K562 (cell line): ENCODE results near the gene MAEL. TPM values are rescaled to one million over a fixed set of nuclear protein-coding genes. Genes with fewer than 3 reads are reported as not detected.

Experiments used
- CREB1 ChIP-seq, 2 experiments: sonication (generic) in 1 of 2; formaldehyde crosslinking in 1 of 2; IDR thresholded peaks; 2 replicates each; pipeline versions ENCODE4 v1.6.1 to v1.8.0; 2012 to 2022; ENCODE audit warnings: inconsistent platforms in 1 of 2, mild to moderate bottlenecking in 1 of 2, missing genetic modification reagents in 1 of 2, moderate library complexity in 1 of 2
- RFX5 ChIP-seq: IDR thresholded peaks from 2 replicates; pipeline ENCODE4 v1.6.1; 2011; ENCODE audit warnings: low read depth, mild to moderate bottlenecking, improper control_type of control experiment, low read length
- YY1 ChIP-seq, 3 experiments: IDR thresholded peaks; 2 replicates each; pipeline ENCODE4 v1.6.1; 2011; ENCODE audit warnings: low read length in 2 of 3, mild to moderate bottlenecking in 2 of 3, moderate library complexity in 2 of 3, borderline replicate concordance in 1 of 3, control low read depth in 1 of 3, low read depth in 1 of 3; ENCODE audit not compliant: insufficient read depth in 3 of 3, insufficient replicate concordance in 2 of 3, control insufficient read depth in 1 of 3, insufficient read length in 1 of 3; ENCODE audit errors: extremely low read depth in 1 of 3
- polyA plus RNA-seq, 8 experiments: library from polyadenylated mRNA; depleted of rRNA in 4 of 8; stranded (reverse) in 5 of 8; unstranded in 3 of 8; fragments of >200 nt; fragmentation: Nextera tagmentation in 2 of 8; fragmentation: Illumina TruSeq in 1 of 8; extraction: Ambion mirVana in 2 of 8; extraction: Trizol in 1 of 8; gene quantifications; 2 replicates each; pipeline versions ENCODE4 v1.2.1 to v1.2.3, GENCODE V29; 2011 to 2014; ENCODE audit warnings: inconsistent platforms in 1 of 8, missing spikeins in 1 of 8
- small RNA-seq: library from RNA; depleted of rRNA; stranded (forward); fragments of <200 nt; gene quantifications from one replicate; pipeline ENCODE3, GENCODE V24; 2014
- total RNA-seq, 7 experiments: library from RNA; depleted of rRNA in 6 of 7; stranded (reverse); fragments of >200 nt in 6 of 7; fragmentation: Illumina TruSeq in 2 of 7; extraction: Trizol in 2 of 7; gene quantifications; 2 replicates each; pipeline versions ENCODE4 v1.2.1 to v1.2.3, GENCODE V29; 2011 to 2021; ENCODE audit warnings: low replicate concordance in 1 of 7

Gene MAEL
- total and polyA plus RNA-seq, 9 of the 15 experiments (the other 6 are each of a cell fraction or from before 2014, with no cell fraction given): 0.11 to 1.9 (median 0.75) TPM

- TF ChIP-seq RFX5 (no peak), YY1 (IDR thresholded peaks at IDR 0.05; ENCODE audit: borderline replicate concordance in 1 of 3, control insufficient read depth in 1 of 3, extremely low read depth in 1 of 3, insufficient read depth in 3 of 3, insufficient read length in 1 of 3, insufficient replicate concordance in 2 of 3, low read depth in 1 of 3, low read length in 2 of 3) (no peak), CREB1 (IDR thresholded peaks at IDR 0.05) (no peak), CREB1 (CRISPR knock-in tag; IDR thresholded peaks at IDR 0.05) (no peak)
Measured at GRCh38 chr1:167071286-167071685, 82.2 kb downstream of the MAEL start (continued).

Small RNA genes lying within 50 kb of the gene (small RNA-seq; reads per million reads assigned to genes)
- 46.6 reads per million, percentile 98 among the genes with 10 or more reads in this experiment for gene RNA5SP65

Other genes with a start within 250 kb of the MAEL start
- gene POGK, start 149.8 kb upstream of the MAEL start, total RNA-seq (2014; rRNA removed): 24.3 and 30.4 TPM in 2 replicates
- 30.9 and 31.0 TPM in 2 replicates for gene POGK, start 149.8 kb upstream of the MAEL start, total RNA-seq (2014; rRNA removed; fragmentation: Illumina TruSeq; extraction: Trizol)
- 41.0 and 44.5 TPM in 2 replicates for gene POGK, start 149.8 kb upstream of the MAEL start, total RNA-seq (2015; rRNA removed; fragmentation: Illumina TruSeq; extraction: Trizol)
- 34.6 and 35.6 TPM in 2 replicates for gene POGK, start 149.8 kb upstream of the MAEL start, total RNA-seq (2021)
- 11.5 and 12.5 TPM in 2 replicates for gene POGK, start 149.8 kb upstream of the MAEL start, polyA plus RNA-seq (2011; rRNA removed)
- gene POGK, start 149.8 kb upstream of the MAEL start, polyA plus RNA-seq (2014; fragmentation: Illumina TruSeq; extraction: Trizol): 24.6 and 30.8 TPM in 2 replicates
- 1 to 10 TPM; 6.1 to 8.1 TPM for gene POGK, start 149.8 kb upstream of the MAEL start, polyA plus RNA-seq (2014; fragmentation: Nextera tagmentation; extraction: Ambion mirVana)
- 15.7 and 20.1 TPM in 2 replicates for gene POGK, start 149.8 kb upstream of the MAEL start, polyA plus RNA-seq (2014; rRNA removed)
- 15.9 and 18.8 TPM in 2 replicates for gene TADA1, start 113.0 kb upstream of the MAEL start, total RNA-seq (2014; rRNA removed)
- 28.7 and 32.5 TPM in 2 replicates for gene TADA1, start 113.0 kb upstream of the MAEL start, total RNA-seq (2014; rRNA removed; fragmentation: Illumina TruSeq; extraction: Trizol)
- 27.3 and 27.7 TPM in 2 replicates for gene TADA1, start 113.0 kb upstream of the MAEL start, total RNA-seq (2015; rRNA removed; fragmentation: Illumina TruSeq; extraction: Trizol)
- 20.5 and 21.2 TPM in 2 replicates for gene TADA1, start 113.0 kb upstream of the MAEL start, total RNA-seq (2021)
- gene TADA1, start 113.0 kb upstream of the MAEL start, polyA plus RNA-seq (2011; rRNA removed): 42.9 and 43.1 TPM in 2 replicates
- gene TADA1, start 113.0 kb upstream of the MAEL start, polyA plus RNA-seq (2014; fragmentation: Illumina TruSeq; extraction: Trizol): 28.4 and 35.2 TPM in 2 replicates
- 10 to 100 TPM; 62.6 to 76.5 TPM for gene TADA1, start 113.0 kb upstream of the MAEL start, polyA plus RNA-seq (2014; fragmentation: Nextera tagmentation; extraction: Ambion mirVana)
- gene TADA1, start 113.0 kb upstream of the MAEL start, polyA plus RNA-seq (2014; rRNA removed): 18.6 and 24.1 TPM in 2 replicates
- 0.12 and 0.18 TPM in 2 replicates for gene ILDR2, start 13.7 kb upstream of the MAEL start, total RNA-seq (2014; rRNA removed)
- 0.04 and 0.06 TPM in 2 replicates for gene ILDR2, start 13.7 kb upstream of the MAEL start, total RNA-seq (2014; rRNA removed; fragmentation: Illumina TruSeq; extraction: Trizol)
- 0.04 TPM in 1 of 2 replicates, not detected in the other for gene ILDR2, start 13.7 kb upstream of the MAEL start, total RNA-seq (2015; rRNA removed; fragmentation: Illumina TruSeq; extraction: Trizol)
- 0.16 and 0.20 TPM in 2 replicates for gene ILDR2, start 13.7 kb upstream of the MAEL start, total RNA-seq (2021)
- gene ILDR2, start 13.7 kb upstream of the MAEL start, polyA plus RNA-seq (2011; rRNA removed): 0.01 and 0.20 TPM in 2 replicates
- 0.18 and 0.31 TPM in 2 replicates for gene ILDR2, start 13.7 kb upstream of the MAEL start, polyA plus RNA-seq (2014; fragmentation: Illumina TruSeq; extraction: Trizol)
- not detected for gene ILDR2, start 13.7 kb upstream of the MAEL start, polyA plus RNA-seq (2014; fragmentation: Nextera tagmentation; extraction: Ambion mirVana)
- 0.03 TPM in 1 of 2 replicates, not detected in the other for gene ILDR2, start 13.7 kb upstream of the MAEL start, polyA plus RNA-seq (2014; rRNA removed)
- not detected in 2 replicates for gene GPA33, start 101.1 kb downstream of the MAEL start, total RNA-seq (2014; rRNA removed)
- not detected in 2 replicates for gene GPA33, start 101.1 kb downstream of the MAEL start, total RNA-seq (2014; rRNA removed; fragmentation: Illumina TruSeq; extraction: Trizol)
- gene GPA33, start 101.1 kb downstream of the MAEL start, total RNA-seq (2015; rRNA removed; fragmentation: Illumina TruSeq; extraction: Trizol): not detected in 2 replicates
- 0.07 and 0.13 TPM in 2 replicates for gene GPA33, start 101.1 kb downstream of the MAEL start, total RNA-seq (2021)
- gene GPA33, start 101.1 kb downstream of the MAEL start, polyA plus RNA-seq (2011; rRNA removed): not detected in 2 replicates
- gene GPA33, start 101.1 kb downstream of the MAEL start, polyA plus RNA-seq (2014; fragmentation: Illumina TruSeq; extraction: Trizol): not detected in 2 replicates
- not detected for gene GPA33, start 101.1 kb downstream of the MAEL start, polyA plus RNA-seq (2014; fragmentation: Nextera tagmentation; extraction: Ambion mirVana)
- not detected in 2 replicates for gene GPA33, start 101.1 kb downstream of the MAEL start, polyA plus RNA-seq (2014; rRNA removed)
- gene STYXL2, start 104.8 kb downstream of the MAEL start, total RNA-seq (2014; rRNA removed): not detected in 2 replicates
- gene STYXL2, start 104.8 kb downstream of the MAEL start, total RNA-seq (2014; rRNA removed; fragmentation: Illumina TruSeq; extraction: Trizol): not detected in 2 replicates
- gene STYXL2, start 104.8 kb downstream of the MAEL start, total RNA-seq (2015; rRNA removed; fragmentation: Illumina TruSeq; extraction: Trizol): not detected in 2 replicates
- not detected in 2 replicates for gene STYXL2, start 104.8 kb downstream of the MAEL start, total RNA-seq (2021)
- not detected in 2 replicates for gene STYXL2, start 104.8 kb downstream of the MAEL start, polyA plus RNA-seq (2011; rRNA removed)
- not detected in 2 replicates for gene STYXL2, start 104.8 kb downstream of the MAEL start, polyA plus RNA-seq (2014; fragmentation: Illumina TruSeq; extraction: Trizol)
- gene STYXL2, start 104.8 kb downstream of the MAEL start, polyA plus RNA-seq (2014; fragmentation: Nextera tagmentation; extraction: Ambion mirVana): not detected
- gene STYXL2, start 104.8 kb downstream of the MAEL start, polyA plus RNA-seq (2014; rRNA removed): not detected in 2 replicates
- gene POU2F1, start 231.6 kb downstream of the MAEL start, total RNA-seq (2014; rRNA removed): 6.0 and 8.5 TPM in 2 replicates
- gene POU2F1, start 231.6 kb downstream of the MAEL start, total RNA-seq (2014; rRNA removed; fragmentation: Illumina TruSeq; extraction: Trizol): 18.2 and 20.1 TPM in 2 replicates
- 14.4 and 14.9 TPM in 2 replicates for gene POU2F1, start 231.6 kb downstream of the MAEL start, total RNA-seq (2015; rRNA removed; fragmentation: Illumina TruSeq; extraction: Trizol)
- gene POU2F1, start 231.6 kb downstream of the MAEL start, total RNA-seq (2021): 19.9 and 22.3 TPM in 2 replicates
- gene POU2F1, start 231.6 kb downstream of the MAEL start, polyA plus RNA-seq (2011; rRNA removed): 13.6 and 14.2 TPM in 2 replicates
- 7.9 and 8.2 TPM in 2 replicates for gene POU2F1, start 231.6 kb downstream of the MAEL start, polyA plus RNA-seq (2014; fragmentation: Illumina TruSeq; extraction: Trizol)
- gene POU2F1, start 231.6 kb downstream of the MAEL start, polyA plus RNA-seq (2014; fragmentation: Nextera tagmentation; extraction: Ambion mirVana): 1 to 10 TPM; 2.6 to 6.0 TPM
- 5.9 and 8.8 TPM in 2 replicates for gene POU2F1, start 231.6 kb downstream of the MAEL start, polyA plus RNA-seq (2014; rRNA removed)